CD4-positive, alpha-beta T cell treated with Interleukin-6 at 100 ng/mL for 8 hours (primary cell): ENCODE results near the gene PFKL.
A peak's percentile ranks its signal among the peaks of the same experiment; 100 is the strongest.
"Not testable (repeated sequence)": the region's sequence is repeated elsewhere in the genome, so short reads cannot be mapped to it uniquely, and the experiment has no call there.

Experiments
- DNase-seq: peaks from one replicate; pipeline ENCODE4 v3.0.0-alpha.2; 2020; ENCODE audit warnings: mixed read lengths, low spot score

Gene PFKL

DNA sequence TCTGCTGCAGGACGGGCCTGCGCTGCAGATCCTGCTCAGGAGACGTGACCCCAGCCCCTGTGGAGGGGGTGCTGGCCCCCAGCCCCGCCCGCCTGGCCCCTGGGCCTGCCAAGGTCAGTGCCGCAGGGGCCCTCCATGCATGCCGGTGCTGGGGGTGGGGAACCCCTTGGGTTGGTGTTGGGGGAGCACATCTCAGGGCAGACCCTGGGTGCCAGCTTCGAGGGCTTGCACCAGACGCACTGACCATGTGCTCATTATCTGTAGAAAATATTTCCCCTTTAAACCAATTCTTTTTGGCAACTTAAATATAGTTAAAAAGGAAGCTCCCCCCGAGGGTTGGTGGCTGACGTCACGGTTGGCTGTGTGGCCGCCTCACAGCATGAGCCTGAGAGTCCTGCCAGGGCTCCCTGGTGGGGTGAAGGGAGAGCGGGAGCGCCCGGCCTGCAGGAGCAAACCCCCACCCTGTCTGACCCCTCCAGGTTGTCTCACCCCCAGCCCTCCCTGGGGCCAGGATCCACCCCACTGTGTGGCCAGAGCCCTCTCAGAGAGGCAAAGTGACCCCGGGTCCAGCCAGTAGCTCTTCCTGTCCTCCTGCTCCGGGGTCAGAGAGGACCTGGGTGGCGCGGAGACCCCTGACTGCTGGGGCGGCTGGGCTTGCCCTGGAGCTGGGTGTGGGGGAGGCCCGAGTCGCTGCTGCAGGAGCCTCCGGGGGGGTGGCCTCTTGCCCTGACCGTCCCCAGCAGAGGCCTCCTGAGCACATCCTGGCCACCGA, 5.3 kb upstream of the PFKL start:
- no peak for DNase-seq

DNA sequence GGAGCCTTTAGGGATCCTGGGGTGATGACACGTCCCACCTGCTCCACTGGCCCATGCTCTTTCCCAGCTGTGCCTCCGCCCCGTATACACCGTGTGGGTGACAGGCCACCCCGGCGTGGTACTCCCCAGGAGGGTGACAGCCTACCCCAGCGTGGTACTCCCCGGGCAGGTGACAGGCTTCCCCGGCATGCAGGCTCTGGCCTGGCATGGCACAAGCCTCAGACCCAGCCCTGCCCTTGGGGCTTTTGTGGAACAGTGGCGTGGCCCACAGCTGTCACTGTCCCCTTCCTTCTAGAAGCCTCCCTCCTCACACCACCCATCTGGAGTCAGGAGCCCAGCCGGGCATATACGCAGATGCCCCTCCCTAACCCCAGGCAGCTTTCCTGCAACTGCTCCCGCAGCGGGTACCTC, 4.7 kb upstream of the PFKL start:
- DNase-seq: no peak

DNA sequence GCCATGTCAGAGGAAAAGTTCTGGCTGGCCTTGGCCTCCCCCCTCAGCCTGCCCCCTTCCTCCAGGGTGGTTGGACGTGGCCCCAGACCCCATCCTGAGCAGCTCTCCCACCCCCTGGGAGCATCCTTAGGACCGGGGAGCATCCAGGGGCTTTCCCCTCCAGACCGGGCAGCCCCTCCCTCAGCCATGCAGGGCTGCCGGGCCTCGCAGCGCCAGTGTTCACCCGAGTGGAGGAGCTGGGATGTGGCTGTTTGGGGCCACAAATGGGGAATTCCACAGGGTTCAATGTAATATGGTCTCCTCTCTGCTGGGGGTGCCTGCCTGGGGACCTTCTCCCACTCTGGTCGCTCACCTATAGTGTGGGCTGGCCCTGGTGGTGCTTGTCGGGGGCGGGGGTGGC, 4.2 kb upstream of the PFKL start:
- DNase-seq: no peak

DNA sequence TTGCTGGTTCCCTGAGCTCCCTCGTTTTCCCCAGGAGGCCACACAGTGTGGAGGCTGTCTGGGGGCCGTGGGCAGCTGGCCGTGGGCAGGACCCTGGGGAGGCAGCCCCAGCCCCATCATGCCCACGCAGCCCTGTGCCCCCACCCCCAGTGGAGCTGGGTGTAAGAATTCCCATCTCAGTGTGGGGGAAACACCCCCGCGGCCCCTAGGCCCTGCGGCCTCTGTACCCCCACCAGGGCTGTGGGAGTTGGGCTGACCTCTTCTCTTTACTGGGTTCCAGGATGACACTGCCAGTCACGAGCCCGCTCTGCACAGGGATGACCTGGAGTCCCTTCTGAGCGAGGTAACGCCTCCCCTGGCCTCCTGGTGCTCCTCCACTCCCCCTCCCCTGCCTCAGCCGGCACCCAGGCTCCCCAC, 3.7 kb upstream of the PFKL start:
- no peak for DNase-seq

DNA sequence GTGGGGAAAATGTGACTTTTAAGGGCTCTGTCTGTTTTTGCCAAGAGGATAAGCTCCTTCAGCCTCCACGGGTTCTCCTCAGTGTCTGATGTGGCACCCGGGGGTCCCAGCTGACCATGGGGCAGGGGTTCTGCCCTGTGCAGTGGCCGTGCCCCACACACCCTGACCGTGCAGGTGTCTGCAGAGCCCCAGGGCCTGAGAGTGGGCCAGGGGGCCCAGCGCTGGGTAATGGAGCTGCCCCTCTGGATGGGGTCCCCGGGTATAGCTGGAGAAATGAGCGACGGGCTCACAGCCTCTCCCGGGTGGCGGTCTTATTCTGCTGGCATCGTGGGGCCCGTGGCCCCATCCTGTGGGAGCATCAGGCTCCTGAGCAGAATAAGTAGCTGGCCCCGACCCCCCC, 2.9 kb upstream of the PFKL start:
- no peak for DNase-seq

DNA sequence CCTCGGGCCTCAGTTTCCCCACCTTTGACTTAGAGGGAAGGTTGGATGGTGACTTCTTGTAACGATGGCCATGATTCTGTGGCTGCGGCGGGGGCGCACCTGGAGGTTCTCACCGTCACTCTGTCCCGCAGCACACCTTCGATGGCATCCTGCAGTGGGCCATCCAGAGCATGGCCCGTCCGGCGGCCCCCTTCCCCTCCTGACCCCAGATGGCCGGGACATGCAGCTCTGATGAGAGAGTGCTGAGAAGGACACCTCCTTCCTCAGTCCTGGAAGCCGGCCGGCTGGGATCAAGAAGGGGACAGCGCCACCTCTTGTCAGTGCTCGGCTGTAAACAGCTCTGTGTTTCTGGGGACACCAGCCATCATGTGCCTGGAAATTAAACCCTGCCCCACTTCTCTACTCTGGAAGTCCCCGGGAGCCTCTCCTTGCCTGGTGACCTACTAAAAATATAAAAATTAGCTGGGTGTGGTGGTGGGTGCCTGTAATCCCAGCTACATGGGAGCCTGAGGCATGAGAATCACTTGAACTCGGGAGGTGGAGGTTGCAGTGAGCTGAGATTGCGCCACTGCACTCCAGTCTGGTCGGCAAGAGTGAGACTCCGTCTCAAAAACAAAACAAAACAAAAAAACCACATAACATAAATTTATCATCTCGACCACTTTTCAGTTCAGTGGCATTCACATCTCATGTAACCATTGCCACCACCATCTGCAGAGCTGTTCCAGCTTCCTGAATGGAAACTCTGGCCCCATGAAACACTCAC, 2.1 kb upstream of the PFKL start:
- peak; percentile 76 for DNase-seq

DNA sequence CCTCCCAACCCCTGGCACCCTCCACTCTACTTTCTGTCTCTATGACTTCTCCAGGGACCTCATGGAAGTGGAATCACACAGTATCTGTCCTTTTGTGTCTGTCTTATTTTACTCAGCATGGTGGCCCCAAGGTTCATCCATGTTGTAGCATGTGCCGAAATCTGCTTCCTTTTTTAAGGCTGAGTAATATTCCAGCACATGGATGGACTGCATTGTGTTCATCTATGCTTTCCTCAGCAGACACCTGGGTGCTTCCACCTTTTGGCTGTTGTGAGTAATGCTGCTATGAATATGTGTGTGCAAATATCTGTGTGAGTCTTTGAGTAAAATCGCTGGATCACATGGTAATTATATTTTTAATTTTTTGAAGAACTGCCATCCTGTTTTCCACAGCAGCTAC, 1.6 kb upstream of the PFKL start:
- DNase-seq: no peak

DNA sequence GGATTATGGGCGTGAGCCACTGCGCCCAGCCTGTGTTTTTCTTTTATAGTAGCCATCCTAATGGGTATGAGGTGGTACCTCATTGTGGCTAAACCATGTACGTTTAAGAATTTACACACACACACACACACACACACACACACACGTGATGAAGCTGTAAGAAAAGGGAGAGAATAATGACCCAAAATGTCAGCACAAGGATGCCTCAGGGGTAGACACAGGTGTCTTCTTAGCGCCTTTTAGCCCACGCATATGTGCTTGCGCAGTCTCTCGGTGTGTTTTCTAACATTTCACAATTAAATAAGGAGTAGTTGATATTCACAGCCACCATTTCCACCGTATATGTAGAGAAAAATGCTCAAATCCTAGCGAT, 782 bp upstream of the PFKL start:
- no peak for DNase-seq

DNA sequence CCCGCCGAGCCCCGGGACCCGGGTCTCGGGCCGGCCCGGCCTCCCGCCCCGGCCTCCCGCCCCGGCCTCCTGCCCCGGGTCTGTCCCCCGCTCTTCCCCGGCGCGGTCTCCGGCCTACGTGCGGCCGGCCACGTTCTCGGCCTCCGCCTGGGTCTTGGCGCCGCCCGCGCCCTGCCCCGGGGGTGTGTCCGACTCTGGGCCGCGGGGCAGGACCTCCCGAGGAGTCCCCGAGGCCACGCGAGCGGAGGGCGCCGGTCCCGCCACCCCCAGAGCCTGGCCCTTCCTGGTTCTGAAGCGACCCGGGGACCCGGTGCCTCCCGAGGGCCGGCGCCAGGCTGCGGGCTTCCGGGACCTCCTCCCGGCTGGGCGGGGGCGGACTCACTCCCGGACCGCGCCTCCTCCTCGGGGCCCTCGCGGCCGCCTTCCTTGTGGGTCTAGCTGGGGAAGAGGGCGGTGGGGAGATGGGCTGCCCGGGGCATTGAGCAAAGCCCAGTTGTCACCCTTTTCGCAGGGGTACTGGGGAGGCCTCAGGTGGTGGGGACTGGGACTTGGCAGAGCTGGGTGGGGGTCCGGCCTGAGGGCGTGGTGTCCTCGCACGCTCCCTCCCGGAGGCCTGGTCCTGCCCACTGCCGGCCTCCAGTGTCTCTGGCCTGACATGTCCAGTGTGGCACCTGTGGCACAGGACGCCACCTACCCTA, 558 bp downstream of the PFKL start:
- DNase-seq: peak; percentile 50

DNA sequence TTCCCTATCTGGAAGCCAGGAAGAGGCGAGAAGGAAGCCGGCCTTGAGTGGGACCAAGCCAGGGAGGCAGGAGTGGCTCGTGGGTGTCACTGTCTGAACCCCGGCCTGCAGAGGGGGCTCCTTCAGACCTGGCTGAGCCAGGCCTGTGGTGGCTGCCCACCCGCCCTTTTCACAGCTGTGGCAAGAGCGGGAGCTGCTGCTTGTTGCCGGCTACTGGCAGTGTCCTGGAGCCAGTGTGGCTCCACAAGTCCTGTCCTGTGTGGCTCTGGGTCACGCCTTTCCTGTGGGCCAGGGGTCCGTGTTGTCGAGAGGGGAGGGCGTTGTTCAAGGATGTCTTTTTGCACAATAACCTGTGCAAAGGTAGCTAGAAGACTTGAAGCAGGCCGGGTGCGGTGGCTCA, 1.3 kb downstream of the PFKL start:
- no peak for DNase-seq

DNA sequence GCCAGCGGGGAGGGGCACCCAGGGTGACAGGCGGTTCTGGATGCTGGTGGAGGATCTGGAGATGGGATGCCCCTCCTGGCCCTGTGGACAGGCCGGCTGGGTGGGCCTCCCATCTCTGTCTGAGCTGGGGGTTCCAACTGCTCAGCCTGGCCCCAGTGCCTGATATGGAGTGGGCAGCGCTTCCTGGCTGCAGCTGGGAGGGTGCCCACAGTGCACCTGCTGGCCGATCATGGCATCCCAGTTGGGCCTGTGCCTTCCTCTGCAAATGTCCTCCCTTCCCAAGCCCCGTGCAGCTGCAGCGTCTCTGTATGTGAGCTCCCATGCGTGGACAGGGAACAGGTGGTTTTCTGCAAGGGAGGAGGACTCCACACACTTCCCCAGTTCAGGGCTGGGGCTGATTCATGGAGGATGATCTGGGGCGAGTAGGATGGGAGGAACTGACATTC, 2.1 kb downstream of the PFKL start:
- no peak for DNase-seq

DNA sequence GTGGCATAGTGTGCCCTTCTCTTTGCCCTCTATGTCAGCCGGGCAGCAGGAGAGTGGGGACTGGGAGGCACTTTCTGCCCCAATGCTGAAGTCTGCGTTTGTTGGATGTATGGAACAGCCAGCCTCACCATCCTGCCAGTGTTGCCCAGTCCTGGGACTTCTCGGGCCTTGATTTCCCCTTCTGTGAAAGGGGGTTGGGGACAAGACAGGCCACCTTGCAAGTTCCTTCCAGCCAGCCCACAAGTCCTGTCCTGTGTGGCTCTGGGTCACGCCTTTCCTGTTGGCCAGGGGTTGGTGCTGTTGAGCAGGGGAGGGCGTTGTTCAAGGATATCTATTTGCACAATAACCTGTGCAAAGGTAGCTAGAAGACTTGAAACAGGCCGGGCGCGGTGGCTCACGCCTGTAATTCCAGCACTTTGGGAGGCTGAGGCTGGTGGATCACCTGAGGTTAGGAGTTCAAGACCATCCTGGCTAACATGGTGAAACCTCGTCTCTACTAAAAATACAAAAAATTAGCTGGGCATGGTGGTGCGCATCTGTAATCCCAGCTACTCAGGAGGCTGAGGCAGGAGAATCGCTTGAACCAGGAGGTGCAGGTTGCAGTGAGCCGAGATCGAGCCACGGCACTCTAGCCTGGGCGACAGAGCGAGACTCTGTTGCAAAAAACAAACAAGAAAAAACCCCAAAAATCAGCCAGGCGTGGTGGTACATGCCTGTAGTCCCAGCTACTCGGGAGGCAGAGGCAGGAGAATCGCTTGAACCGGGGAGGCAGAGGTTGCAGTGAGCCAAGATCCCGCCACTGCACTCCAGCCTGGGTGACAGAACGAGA, 2.9 kb downstream of the PFKL start:
- not testable (repeated sequence) for DNase-seq

DNA sequence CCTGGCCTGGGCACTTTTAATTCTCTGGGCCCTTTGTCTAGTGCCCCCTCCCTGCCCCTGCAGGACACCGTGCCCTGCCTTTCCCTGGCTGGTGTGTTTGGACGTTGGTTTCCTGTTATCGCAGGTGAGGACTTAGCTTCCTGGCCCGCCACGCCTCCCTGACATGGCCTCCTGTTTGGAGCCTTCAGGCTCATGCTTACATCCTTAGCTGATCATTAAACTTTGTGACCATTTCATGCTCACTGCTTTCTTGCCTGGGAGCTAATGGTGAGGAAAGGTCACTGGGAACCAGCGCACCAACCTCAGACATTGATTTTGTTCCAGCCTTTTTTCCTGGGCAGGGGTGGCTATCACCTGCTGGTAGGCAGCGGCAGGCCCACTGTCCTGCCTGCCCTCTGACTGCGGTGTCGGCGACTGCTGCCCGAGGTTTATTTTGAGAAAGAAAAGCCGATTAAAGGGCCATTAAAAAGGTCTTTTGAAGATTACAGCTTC, 3.7 kb downstream of the PFKL start:
- no peak for DNase-seq

DNA sequence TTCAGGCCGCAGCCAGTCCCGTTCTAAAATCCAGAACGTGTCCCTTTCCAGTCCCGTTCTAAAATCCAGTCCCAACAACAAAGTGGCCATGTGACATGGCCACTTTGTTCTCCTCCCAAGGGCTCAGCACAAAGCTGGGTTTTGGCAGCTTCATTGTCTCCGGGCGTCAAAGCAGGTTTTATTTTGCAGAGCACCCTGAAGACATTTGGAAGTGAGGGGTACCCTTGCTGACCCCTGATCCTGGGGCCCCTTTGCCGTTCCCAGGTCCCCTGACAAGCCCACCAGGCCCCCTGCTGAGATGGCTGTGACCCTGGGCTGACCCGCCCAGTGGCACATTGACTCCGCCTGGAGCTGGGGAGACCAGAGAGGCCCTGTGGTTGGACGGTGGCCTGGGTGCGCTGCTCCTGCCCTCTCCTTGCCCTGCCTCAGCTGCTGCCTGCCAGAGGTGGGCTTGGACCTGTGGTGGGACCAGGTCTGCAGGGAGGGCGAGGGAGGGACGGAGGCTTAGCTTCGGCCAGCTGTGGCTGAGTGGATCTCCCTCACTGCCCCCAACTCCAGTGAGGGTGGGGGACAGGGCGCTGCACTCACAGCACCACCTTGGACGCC, 4.3 kb downstream of the PFKL start:
- no peak for DNase-seq

DNA sequence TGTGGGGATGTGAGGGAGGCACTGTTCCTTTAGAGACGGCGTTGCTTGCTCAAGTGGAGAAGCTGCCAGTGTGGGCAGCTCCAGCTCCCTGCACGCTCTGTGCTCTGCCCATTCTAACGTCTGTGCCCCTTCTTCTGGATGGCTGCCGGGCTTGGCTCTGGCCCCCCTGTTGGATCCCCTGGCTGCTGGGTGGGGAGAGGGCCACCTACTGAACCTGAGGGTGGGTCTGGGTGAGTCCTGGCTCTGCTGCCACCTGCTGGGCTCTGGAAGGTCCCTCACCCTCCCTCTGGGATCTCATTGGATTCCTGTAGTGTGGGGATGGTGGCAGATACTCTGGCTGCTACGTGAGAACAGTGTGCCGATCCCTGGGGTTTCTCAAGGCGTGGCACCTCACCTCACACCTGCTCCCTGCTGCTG, 5.0 kb downstream of the PFKL start:
- peak; percentile 40 for DNase-seq

DNA sequence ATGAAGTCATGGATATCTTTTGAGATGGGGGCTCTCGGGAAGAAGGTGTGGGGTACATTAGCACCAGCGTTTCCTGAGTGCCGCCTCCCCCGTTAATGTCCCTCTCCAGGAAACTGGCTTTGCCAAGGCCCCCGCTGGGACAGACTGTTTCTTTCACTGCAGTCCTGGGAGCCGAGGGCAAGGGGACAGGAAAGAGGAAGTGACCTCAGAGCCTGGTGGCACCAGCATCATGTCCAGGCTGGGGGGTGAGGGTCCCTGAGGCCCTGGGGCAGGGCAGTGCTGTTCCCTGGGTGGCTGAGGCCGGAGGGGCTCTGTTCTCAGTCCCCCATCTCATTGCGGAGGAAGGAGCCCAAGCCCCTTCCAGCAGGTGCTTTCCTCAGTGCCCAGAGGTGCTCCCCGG, 5.8 kb downstream of the PFKL start:
- no peak for DNase-seq

DNA sequence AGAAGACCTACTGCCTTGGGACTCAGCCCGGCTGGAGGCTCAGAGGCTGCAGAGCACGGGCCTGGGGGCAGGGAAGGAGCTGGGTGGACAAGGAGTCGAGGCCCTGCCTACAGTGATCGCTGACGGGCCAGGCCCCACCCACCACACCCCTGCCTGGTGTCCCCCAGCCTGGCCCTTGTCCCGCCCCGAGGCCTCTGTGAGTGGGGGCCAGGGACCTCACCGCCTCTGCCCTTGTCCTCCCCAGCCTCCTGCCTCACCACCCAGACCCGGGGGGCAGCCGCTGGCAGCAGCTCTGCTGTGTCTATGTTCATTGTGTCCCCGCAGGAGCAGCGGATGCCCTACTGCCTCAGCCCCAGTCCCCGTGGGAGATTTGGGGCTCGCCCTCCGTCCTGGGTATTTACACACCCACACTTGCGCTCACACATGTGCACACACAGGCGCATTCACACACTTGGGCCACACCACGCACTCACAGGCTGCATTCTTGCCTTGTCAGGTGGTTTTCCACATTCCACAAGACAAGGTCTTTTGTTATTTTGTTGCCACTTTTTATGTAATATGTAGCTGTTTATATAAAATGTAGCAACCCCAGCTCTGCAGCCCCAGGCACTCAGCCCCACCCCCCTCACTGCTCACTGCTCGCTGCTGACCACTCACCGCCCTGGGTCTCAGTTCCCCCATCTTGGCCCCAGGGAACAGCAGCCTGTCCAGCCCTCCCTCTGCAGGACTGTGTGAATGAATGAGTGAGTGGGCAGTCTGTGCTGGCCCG, 7.3 kb downstream of the PFKL start:
- DNase-seq: no peak

DNA sequence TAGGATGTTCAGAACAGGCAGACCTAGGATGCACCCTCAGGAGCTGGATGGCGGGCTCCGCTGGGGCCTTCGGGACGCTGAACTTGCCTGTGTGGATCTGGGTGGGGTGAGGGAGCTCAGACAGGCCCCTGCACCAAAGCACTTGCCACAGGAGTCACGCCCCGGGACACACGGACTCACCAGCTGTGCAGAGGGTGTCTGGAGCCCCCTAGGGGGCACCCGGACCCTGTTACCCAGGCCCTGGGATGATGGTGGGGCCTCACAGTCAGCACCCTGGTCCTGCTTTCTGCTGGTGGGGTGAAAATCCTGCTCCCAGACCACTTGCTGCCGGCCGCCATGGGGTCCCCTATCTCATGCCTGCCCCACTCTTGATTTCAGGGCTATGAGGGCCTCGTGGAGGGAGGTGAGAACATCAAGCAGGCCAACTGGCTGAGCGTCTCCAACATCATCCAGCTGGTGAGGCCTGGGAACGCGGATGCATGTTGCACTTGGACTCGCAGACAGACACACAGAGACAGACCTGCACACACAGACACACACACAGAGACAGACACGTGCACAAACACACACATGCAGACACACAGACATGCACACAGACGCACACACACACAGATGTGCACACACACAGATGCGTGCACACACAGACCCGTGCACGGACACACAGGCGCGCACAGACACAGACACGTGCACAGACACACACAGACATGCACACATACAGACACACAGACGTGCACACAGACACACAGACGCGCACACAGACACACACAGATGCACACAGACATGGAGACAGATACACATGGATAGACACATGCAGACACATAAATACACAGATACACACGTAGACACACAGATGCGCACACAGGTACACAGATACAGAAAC, 11.0 kb downstream of the PFKL start:
- no peak for DNase-seq

DNA sequence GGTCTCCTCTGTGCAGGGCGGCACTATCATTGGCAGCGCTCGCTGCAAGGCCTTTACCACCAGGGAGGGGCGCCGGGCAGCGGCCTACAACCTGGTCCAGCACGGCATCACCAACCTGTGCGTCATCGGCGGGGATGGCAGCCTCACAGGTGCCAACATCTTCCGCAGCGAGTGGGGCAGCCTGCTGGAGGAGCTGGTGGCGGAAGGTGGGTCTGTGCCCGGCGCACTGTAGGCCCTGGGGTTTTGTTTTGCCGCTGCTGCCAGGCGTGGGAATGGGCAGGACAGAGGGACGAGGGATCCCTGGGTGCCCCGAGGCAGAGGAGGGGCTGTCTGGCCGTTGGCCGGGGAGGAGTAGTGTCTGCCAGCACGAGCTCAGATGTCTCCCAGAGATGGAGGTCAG, 12.2 kb downstream of the PFKL start:
- no peak for DNase-seq

DNA sequence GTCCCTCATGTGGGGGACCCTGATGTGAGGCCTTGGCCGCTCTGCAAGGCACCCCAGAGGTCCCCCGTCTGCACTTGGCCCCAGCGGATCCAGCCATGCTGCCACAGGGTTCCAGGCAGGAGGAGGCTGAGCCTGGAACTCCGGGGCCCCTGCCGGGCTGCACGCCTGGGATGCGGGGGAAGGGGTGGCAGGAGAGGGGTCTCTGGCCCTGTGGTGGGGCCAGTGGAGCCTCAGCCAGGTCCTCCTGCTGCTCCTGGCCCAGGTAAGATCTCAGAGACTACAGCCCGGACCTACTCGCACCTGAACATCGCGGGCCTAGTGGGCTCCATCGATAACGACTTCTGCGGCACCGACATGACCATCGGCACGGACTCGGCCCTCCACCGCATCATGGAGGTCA, 12.9 kb downstream of the PFKL start:
- DNase-seq: no peak
